Right renal cortex interstitium (tissue), 3 donors: Measurements from ENCODE around the gene EXOC6. TPM values are rescaled to one million over a fixed set of nuclear protein-coding genes. Genes with fewer than 3 reads are reported as not detected.
A peak's percentile ranks its signal among the peaks of the same experiment; 100 is the strongest.

ENCODE experiments used
- DNase-seq, 3 donors: peaks; one replicate each; pipeline ENCODE4 v3.0.0-alpha.2; 2013; ENCODE audit warnings: low read depth in 3 of 3, low spot score in 2 of 3
- polyA plus RNA-seq, 3 donors: library from polyadenylated mRNA; unstranded; fragments of 120-200 nt; gene quantifications; one replicate each; pipeline ENCODE4 v1.2.1, GENCODE V29; 2013; ENCODE audit not compliant: insufficient read length in 3 of 3

Gene EXOC6
- polyA plus RNA-seq, 3 donors, result 18.2 to 21.4 (median 20.7) TPM

- DNase-seq, result no peak
These were observed 147.2 kb downstream of the EXOC6 start for GRCh38 chr10:92995509-92995908.

GRCh38 chr10:92997620-92998019 lies 149.3 kb downstream of the EXOC6 start:
- DNase-seq, result no peak

- no peak for DNase-seq
These were observed 150.9 kb downstream of the EXOC6 start for GRCh38 chr10:92999191-92999590.

GRCh38 chr10:93006435-93007039 lies 158.2 kb downstream of the EXOC6 start:
- DNase-seq, result peak; percentile 33 to 34 (median 33)

GRCh38 chr10:93015722-93016121 lies 167.4 kb downstream of the EXOC6 start:
- no peak for DNase-seq

- no peak for DNase-seq
These were observed 174.8 kb downstream of the EXOC6 start for GRCh38 chr10:93023013-93023650.

GRCh38 chr10:93026072-93026471 lies 177.8 kb downstream of the EXOC6 start:
- no peak for DNase-seq

- no peak for DNase-seq
These were observed 179.2 kb downstream of the EXOC6 start for GRCh38 chr10:93027508-93027907.

GRCh38 chr10:93028883-93029282 lies 180.6 kb downstream of the EXOC6 start:
- DNase-seq, result no peak

- no peak for DNase-seq
These were observed 182.1 kb downstream of the EXOC6 start for GRCh38 chr10:93030409-93030808.

GRCh38 chr10:93032105-93032808 lies 183.9 kb downstream of the EXOC6 start:
- DNase-seq, result no peak

- no peak for DNase-seq
These were observed 184.5 kb downstream of the EXOC6 start for GRCh38 chr10:93032809-93033137.

- DNase-seq, result no peak
These were observed 186.1 kb downstream of the EXOC6 start for GRCh38 chr10:93034426-93034825.

- no peak for DNase-seq
These were observed 190.8 kb downstream of the EXOC6 start for GRCh38 chr10:93039110-93039509.

- no peak for DNase-seq
These were observed 191.4 kb downstream of the EXOC6 start for GRCh38 chr10:93039721-93040120.

GRCh38 chr10:93054486-93054885 lies 206.2 kb downstream of the EXOC6 start:
- no peak for DNase-seq

GRCh38 chr10:93058139-93058538 lies 209.8 kb downstream of the EXOC6 start:
- no peak for DNase-seq

GRCh38 chr10:93059975-93060886 lies 211.9 kb downstream of the EXOC6 start, which contains the start of gene CYP26C1:
Gene CYP26C1, plus strand, starts transcription at chr10:93060798. Its CDS starts 466 bp downstream, at chr10:93061264.
- no peak for DNase-seq

- no peak for DNase-seq
These were observed 212.7 kb downstream of the EXOC6 start for GRCh38 chr10:93060887-93061593.
